Stimulated activated CD8-positive, alpha-beta memory T cell treated with anti-CD3 and anti-CD28 coated beads, Interleukin-15, amount 100 ng/mL, for 1 hour (primary cell): ENCODE measurements around the gene SLC32A1.
A peak's percentile ranks its signal among the peaks of the same experiment; 100 is the strongest.

ENCODE experiments used
- DNase-seq: peaks from one replicate; pipeline ENCODE4 v3.0.0-alpha.2; 2020; ENCODE audit warnings: low read depth

The SLC32A1 gene, protein sequence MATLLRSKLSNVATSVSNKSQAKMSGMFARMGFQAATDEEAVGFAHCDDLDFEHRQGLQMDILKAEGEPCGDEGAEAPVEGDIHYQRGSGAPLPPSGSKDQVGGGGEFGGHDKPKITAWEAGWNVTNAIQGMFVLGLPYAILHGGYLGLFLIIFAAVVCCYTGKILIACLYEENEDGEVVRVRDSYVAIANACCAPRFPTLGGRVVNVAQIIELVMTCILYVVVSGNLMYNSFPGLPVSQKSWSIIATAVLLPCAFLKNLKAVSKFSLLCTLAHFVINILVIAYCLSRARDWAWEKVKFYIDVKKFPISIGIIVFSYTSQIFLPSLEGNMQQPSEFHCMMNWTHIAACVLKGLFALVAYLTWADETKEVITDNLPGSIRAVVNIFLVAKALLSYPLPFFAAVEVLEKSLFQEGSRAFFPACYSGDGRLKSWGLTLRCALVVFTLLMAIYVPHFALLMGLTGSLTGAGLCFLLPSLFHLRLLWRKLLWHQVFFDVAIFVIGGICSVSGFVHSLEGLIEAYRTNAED

DNA sequence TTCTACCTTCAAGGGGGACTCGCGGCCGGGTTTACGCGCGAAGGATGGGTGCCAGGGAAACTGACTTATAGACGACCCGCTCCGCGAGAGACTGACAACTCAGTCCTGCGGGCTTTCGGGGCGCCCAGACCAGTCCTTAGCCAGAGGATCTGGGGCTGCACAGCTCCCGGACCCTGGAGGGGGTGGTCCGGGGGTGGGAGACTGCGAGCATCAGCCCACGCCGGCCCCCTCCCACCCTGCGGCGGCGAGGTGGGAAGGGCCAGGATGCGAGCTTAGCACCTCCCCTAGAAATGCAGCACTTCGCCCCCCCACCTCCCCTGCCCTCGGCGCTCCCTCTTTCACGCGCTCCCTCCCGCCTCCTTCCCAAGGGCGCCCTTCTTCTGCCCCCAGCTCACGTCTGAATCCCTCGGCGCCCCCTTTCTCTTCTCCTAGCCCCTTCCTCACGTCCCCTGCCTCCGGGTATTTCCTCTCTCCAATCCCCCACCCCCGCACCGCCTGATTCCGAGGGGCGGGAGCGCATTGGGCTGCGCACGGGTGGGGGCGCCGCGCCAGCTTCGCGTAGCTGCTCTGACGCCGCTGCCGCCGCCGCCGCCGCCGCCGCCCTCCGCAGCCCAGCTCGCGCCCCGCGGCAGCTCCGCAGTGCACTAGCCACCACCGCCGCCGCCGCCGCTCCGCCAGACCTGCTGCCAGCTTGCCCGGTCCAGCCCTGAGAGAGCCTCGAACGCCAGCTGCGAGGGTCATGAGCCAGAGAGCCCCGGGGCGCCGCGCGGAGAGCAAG lies at the start of gene SLC32A1:
TSS of gene SLC32A1 (plus strand) at position 639 of the 778 bp plus-strand sequence. CDS start 239 bp downstream, outside the sequence.
- DNase-seq = no peak

- no peak for DNase-seq
These were observed 49.5 kb upstream of the SLC32A1 start for GRCh38 chr20:38674765-38675133.

GRCh38 chr20:38676576-38676975 lies 47.7 kb upstream of the SLC32A1 start:
- no peak for DNase-seq

GRCh38 chr20:38680500-38681306 lies 43.6 kb upstream of the SLC32A1 start:
- no peak for DNase-seq

DNA sequence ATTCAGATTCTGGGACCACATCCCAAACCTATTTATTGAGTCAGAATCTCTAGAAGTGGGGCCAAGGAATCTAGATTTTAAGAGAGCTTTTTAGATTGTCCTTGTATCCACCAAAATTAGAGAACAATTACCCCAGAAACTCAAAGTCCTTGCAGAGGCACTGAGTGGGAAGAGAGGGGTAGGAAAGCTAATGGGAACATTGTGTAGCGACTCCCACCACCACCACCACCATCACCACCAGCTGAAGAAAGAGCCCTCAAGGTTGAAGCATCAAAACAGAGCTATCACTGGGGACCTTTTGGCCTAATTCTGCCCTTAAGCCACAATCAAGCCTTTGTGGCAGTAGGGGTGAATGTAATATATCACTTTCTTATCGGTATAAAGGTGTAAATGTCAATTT lies 39.0 kb upstream of the SLC32A1 start:
- DNase-seq = no peak

DNA sequence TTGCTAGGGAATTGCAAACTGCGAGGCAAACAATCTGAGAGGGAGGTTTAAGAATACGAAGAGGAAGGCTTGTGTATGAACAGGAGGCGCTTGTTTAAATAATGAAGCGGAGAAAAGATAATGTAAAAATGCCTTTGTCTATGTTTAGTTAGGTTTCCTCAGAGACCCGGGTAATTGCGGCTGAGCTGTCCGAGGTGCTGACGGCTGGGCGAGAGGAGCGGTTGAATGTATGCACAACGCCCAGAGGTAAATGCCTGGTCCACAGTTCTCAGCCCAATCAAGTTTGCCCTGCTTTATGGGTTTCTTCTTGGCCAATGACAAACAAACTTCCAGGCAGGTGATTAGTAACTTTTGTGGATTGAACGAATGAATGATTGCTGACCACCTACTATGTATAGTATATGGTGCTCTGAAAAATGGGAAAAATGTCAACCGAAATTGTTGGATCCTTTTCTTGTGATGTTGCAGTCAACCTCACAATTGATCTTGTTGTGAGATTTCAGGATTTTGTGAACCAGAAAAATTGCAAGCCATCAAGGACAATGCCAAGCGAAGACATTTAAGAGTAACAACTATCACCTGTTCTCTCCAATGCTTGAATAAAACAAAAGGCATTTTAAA lies 38.3 kb upstream of the SLC32A1 start:
- DNase-seq = no peak

DNA sequence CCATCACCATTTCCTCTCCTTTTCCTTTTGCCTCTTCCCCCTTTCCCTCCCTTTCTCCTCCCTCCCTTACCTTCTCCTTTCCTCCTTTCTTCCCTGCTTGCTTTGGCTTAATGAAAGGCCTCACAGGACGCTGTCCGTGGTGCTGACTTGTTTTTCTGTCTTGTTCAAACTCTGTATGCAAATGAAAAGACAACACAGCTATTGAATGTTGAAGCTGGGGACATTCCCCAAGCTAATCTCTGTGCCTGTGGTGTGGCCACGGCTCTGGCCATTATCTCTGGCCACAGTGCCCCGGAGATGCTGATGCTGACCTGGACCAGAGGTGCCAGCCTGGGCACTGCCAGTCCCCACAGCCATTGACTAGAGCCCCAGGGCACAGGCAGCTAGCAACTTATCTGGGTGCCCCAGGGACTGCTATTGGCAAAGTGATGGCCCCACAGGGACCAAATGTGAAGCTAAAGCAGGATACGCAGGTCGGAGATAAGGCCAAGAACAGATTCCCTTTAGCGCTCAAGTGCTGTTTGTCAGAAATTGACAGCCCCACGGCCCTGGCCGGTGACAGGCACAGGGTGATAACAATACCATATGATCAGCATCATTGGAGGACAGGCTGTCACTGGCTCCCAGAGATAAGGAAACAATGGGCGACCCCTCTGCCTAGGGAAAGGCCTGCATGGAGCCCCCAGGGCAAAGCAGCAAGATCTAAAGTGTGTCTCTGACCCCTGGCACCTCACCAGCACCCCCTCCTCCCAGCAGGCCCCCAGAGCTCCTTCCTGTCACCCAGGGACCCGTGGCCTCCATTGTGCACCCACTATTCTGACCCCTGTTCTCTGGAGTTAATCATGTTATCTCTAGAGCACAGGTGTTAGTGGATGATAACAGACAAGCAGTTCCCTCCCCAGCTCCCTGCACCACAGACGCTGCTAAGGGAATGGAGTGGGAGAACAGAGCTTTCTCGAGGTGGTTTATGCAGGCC lies 31.6 kb upstream of the SLC32A1 start:
- DNase-seq = peak; percentile 25

DNA sequence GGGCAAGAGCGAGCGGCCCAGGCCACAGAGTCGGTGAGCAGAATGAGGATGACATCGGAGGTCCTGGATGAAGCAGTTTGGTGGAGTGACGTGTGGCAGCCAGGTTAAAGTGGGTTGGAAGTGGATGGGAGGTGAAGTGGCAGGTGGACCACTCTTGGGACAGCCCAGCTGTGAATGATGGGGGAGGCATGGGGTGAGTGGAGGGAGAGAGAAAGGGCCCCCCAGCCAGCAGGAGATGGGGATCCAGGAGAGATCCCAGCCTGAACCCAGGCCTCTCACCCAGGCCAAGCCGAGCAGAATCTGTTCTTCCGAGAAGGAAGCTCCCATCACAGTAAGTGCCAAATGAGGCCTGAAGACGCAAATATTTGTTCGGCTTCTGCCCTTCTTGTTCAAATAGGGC lies 27.0 kb upstream of the SLC32A1 start:
- no peak for DNase-seq

DNA sequence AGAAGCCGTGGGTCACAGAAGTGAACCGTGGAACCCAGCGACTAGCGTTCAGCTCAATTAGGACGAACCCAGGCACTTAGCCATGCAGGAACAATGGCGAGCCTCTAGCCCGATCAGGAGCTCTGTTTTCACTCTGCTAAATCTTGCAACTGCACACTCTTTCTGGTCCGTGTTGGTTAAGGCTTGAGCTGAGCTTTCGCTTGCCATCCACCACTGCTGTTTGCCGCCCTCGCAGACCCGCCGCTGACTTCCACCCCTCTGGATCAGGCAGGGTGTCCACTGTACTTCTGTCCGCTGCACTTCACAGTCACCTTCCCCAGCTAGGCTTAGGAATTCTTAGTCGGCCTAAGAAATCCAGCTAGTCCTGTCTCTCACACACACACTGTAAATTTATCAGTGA lies 25.7 kb upstream of the SLC32A1 start:
- DNase-seq = no peak

DNA sequence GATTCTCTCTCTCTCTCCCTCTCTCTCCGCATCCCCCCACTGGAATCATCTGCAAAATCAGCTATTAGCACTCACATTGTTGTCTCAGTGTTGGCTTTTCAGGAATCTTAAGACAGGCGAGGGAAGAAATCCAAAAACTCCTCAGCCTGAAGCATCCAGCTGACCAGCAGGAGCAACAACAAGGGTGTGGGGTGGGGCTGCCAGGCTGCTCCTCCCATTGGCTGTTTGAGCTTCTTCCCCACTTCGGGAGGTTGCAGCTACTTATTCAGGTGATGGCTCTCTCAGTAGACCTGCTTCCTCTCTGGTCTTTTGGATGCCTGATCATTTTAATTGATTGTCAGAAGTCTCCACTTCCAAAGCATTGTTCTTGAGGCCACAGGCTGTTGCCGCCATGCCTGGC lies 24.1 kb upstream of the SLC32A1 start:
- no peak for DNase-seq

DNA sequence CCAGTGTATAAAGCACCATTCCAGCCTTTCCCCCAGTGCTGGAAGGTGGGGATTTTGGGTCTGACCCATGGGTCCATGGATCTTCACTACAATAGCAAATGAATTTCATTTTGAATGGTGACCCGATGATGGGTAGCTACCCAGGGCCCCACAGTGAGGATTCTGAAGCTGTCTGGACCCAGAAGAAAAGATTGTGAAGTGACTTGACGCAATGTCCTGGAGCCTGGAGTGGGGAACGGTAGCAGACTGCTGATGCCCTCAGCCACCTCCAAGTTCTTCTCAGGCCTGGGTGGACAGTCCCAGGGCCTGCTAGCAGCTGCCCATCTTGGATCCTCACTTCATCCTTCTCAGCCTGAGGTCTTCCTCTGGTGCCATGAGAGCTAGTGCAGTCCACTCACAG lies 23.4 kb upstream of the SLC32A1 start:
- no peak for DNase-seq

- no peak for DNase-seq
These were observed 20.8 kb upstream of the SLC32A1 start for GRCh38 chr20:38703526-38703925.

- no peak for DNase-seq
These were observed 20.1 kb upstream of the SLC32A1 start for GRCh38 chr20:38704136-38704535.

DNA sequence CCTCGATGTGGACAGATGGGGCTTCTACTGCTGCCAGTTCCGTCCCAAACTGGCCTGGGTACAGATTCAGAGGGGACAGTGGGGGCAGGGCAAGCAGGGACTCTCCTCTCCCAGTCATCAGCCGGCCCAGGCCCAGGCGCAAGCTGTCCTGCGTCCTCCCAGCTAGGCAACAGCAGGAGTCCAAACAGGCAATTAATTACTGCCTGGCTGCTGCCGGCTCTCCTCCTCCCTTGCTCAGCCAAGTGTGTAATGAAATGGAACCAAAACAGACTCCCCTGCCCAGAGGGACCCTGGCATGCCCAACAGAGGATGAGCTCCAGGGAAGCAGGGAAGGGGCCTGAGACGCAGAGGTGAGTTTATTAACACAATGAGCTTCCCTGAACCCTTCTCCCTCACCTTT lies 17.8 kb upstream of the SLC32A1 start:
- DNase-seq = no peak

GRCh38 chr20:38714308-38714707 lies 10.0 kb upstream of the SLC32A1 start:
- no peak for DNase-seq

- DNase-seq = no peak
These were observed 8.6 kb upstream of the SLC32A1 start for GRCh38 chr20:38715646-38716045.

- DNase-seq = no peak
These were observed 1.6 kb upstream of the SLC32A1 start for GRCh38 chr20:38722683-38723016.

DNA sequence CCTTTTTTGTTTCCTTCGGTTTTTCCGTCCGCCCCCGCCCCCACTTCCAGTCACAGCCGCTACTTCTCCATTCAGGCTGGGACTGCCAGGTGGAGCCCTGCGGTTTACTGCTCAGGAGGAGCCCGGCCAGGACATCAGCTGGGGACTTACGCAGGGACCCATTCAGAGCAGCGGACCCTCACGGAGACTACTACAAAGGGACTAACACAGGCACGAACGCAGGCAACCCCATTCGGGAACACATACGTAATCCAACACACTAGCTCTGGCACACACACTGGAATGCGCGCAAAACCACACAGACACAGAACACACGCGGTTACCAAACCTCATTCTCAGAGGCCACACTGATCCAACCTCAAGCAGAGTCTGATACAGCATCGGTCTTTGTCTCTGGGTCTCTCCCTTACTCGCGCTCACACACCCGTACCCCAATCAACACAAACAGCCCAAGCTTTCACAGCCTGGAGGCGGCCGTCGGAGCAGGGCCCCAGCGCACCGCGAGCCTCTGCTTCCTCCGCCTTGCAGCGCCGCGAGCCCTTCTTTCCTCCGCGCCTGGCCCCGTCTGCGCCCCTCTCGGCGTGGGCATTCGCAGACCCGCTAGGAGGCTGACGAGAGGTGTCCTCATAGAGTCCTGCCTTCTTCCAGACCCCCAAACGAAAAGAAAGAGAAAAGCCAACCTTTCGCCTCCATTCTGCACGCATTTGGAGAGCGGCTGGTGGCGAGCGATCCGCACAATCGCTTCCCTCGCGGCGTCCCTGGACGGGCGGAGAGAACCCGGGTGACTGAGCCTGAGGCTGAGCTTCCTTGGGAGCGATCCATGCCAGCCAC lies 1.1 kb upstream of the SLC32A1 start:
- no peak for DNase-seq

DNA sequence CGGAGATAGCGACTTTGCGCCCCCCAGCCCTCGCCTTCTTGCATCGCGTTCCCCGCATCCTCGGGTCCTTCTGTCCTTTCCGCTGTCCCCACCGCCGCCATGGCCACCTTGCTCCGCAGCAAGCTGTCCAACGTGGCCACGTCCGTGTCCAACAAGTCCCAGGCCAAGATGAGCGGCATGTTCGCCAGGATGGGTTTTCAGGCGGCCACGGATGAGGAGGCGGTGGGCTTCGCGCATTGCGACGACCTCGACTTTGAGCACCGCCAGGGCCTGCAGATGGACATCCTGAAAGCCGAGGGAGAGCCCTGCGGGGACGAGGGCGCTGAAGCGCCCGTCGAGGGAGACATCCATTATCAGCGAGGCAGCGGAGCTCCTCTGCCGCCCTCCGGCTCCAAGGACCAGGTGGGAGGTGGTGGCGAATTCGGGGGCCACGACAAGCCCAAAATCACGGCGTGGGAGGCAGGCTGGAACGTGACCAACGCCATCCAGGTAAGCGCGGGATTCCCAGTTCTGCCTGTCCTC lies 401 bp downstream of the SLC32A1 start:
- DNase-seq = no peak
